AG09319 (cell line): ENCODE data around the gene MAPK6.

Experiments
- DNase-seq: peaks from one replicate; pipeline ENCODE4 v3.0.0-alpha.2; 2010; ENCODE audit warnings: low read depth; ENCODE audit errors: extremely low read depth
- CTCF ChIP-seq: IDR thresholded peaks from 2 replicates; pipeline ENCODE4 v1.5.1; 2011; ENCODE audit warnings: low read depth, mild to moderate bottlenecking, inconsistent platforms, low read length, moderate library complexity

MAPK6 gene

GRCh38 chr15:52097180-52097579, 78.2 kb downstream of the MAPK6 start:
- TF ChIP-seq CTCF: no peak
- no peak for DNase-seq

- DNase-seq: no peak
- no peak for TF ChIP-seq CTCF
Observed at GRCh38 chr15:52098323-52098722, 79.3 kb downstream of the MAPK6 start.

DNA sequence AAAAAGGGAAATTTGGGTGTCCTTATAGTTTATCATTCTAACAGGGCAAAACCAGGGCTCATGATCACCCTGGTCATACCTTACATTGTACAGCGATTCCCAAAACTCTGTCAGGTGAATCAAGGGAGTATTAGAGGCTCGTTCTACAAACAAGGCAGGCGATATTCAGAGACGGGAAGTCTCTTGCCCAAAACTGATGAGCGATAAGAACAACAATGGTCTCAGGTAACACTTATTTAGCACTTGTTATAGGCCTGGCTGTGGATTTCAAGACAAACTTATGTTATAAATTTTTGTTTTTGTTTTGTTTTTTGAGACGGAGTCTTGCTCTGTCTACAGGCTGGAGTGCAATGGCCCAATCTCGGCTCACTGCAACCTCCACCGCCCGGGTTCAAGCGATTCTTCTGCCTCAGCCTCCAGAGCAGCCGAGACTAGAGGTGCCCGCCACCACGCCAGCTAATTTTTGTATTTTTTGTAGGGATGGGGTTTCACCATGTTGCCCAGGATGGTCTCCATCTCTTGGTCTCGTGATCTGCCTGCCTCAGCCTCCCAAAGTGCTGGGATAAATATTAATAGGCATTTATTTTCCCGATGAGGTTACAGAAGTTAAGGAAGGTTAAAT, 80.7 kb downstream of the MAPK6 start:
- DNase-seq: no peak
- TF ChIP-seq CTCF: no peak

- DNase-seq: peak; percentile 84
- TF ChIP-seq CTCF: no peak
Observed at GRCh38 chr15:52100807-52101442, 81.9 kb downstream of the MAPK6 start.

- no peak for DNase-seq
Observed at GRCh38 chr15:52101542-52102323, 82.7 kb downstream of the MAPK6 start.

GRCh38 chr15:52102463-52102862, 83.4 kb downstream of the MAPK6 start:
- DNase-seq: peak; percentile 76
- TF ChIP-seq CTCF: no peak

More at GRCh38 chr15:52101542-52102323, 82.7 kb downstream of the MAPK6 start:
- TF ChIP-seq CTCF: no peak
